HG03378 (cell line): ENCODE results near the gene MESP2.

Experiments used
- ATAC-seq: cut with Tn5 transposase; IDR thresholded peaks from one replicate; pipeline ENCODE4 v1.9.1; 2021; ENCODE audit warnings: mild to moderate bottlenecking, moderate library complexity; ENCODE audit not compliant: unreplicated experiment

MESP2 gene

GRCh38 chr15:89799011-89799911 is 23.1 kb downstream of the MESP2 start:
- ATAC-seq, result no peak

- no peak for ATAC-seq
Measured at GRCh38 chr15:89799918-89800498, 23.9 kb downstream of the MESP2 start.

GRCh38 chr15:89801471-89802195 is 25.5 kb downstream of the MESP2 start:
- no peak for ATAC-seq

- no peak for ATAC-seq
Measured at GRCh38 chr15:89802231-89802928, 26.2 kb downstream of the MESP2 start.

- no peak for ATAC-seq
Measured at GRCh38 chr15:89802986-89803824, 27.1 kb downstream of the MESP2 start.

- no peak for ATAC-seq
Measured at GRCh38 chr15:89803941-89804800, 28.0 kb downstream of the MESP2 start.

GRCh38 chr15:89805241-89806209 is 29.4 kb downstream of the MESP2 start:
- no peak for ATAC-seq

- no peak for ATAC-seq
Measured at GRCh38 chr15:89806210-89806558, 30.1 kb downstream of the MESP2 start.

GRCh38 chr15:89806559-89807550 is 30.7 kb downstream of the MESP2 start:
- ATAC-seq, result no peak

GRCh38 chr15:89807689-89808088 is 31.6 kb downstream of the MESP2 start:
- no peak for ATAC-seq

- ATAC-seq, result no peak
Measured at GRCh38 chr15:89808160-89808870, 32.2 kb downstream of the MESP2 start.

GRCh38 chr15:89809093-89809786 is 33.1 kb downstream of the MESP2 start:
- ATAC-seq, result no peak

- ATAC-seq, result no peak
Measured at GRCh38 chr15:89809787-89810148, 33.6 kb downstream of the MESP2 start.

- ATAC-seq, result no peak
Measured at GRCh38 chr15:89810837-89811236, 34.7 kb downstream of the MESP2 start.

- ATAC-seq, result no peak
Measured at GRCh38 chr15:89812011-89812846, 36.1 kb downstream of the MESP2 start.
